ENCODE results near the gene ADAMTS3. TPM values are rescaled to one million over a fixed set of nuclear protein-coding genes. Genes with fewer than 3 reads are reported as not detected.

Gene ADAMTS3
- total RNA-seq, 1 donor from 2014 or later = not detected

DNA sequence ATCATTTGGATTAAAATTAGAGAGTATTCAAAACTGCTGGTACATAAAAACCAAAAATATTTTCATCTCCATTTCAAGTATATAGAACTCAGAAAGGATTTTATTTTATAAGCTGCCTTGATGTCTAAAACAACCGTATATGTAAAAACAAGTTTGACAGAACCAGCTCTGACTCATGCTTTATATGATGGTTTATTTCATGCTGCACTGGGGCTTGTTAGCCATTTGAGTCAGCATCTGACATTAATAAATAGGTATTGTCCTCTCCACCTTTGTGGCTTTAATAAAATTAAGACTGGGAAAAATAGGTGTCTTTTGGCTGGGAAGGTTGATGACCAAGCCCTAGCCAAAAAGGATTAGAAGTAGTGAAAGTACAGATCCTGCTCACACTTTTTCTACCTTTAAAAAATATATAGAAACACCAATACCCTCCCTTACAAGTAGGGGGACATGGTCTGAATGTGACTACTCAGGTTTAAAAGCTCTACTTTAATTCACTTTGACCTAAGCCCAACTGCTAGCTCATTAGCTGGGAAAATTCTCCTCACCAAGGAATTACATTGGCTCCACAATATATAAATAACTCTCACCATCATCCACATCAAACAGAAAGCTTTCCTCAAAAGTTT is 228.1 kb downstream of the ADAMTS3 start:
- Mint-ChIP-seq H3K36me3 (ENCODE audit: low read depth) (no peaks in the 10 kb centered on the region), H3K27ac (no peak overlapping the region), H3K4me3 (ENCODE audit: low read depth) (no peak overlapping the region), H3K4me1 (ENCODE audit: low read depth) (no peaks in the 10 kb centered on the region), H3K9me3 (no peaks in the 10 kb centered on the region), H3K27me3 (ENCODE audit: low read depth) (no peaks in the 10 kb centered on the region)
- no peak for DNase-seq (ENCODE audit: low spot score)
- intact Hi-C loops (cut with micrococcal nuclease) = no loop called here

DNA sequence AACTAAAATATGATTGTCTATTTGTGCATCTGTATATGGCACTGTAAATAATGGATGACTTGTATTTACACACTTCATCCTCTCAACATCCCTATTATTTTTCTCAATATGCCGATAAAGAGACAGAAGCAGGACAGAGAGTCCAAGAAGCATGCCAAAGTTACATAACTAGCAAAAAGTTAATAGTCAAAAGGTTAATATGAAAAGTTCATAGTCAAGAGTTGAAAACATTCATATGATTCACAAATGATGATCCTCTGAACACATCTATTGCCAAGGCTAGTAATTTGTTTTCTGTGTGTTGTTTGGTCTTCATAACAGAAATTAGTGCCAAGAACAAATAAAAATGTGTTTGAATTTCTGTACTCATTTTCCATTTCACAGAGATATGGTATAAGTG is 231.0 kb downstream of the ADAMTS3 start:
- H3K4me3 Mint-ChIP-seq (ENCODE audit: low read depth) = no peak overlapping the region
- no peaks in the 10 kb centered on the region for H3K9me3 Mint-ChIP-seq
- no peaks in the 10 kb centered on the region for H3K36me3 Mint-ChIP-seq (ENCODE audit: low read depth)
- DNase-seq (ENCODE audit: low spot score) = no peak
- no peak overlapping the region for H3K27ac Mint-ChIP-seq
- intact Hi-C loops (cut with micrococcal nuclease) = no loop called here
- no peaks in the 10 kb centered on the region for H3K27me3 Mint-ChIP-seq (ENCODE audit: low read depth)
- no peaks in the 10 kb centered on the region for H3K4me1 Mint-ChIP-seq (ENCODE audit: low read depth)

DNA sequence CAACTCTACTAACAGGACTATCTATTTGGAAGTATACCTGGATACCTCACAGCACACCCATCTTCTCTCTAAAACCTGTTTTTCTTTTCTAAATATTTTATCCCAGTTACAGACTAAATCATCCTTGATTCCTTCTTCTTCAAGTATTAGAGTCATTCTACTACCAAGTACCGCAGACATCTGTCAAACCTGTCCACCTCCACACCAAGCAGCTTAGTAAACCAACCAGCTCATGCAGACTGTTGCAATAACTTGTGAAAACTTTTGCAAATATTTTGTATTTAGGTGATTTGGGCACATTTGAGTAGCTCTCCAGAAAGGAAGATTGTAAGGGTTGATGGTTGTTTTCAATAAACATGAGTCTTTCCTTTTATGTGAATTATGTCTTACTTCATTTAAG is 238.6 kb downstream of the ADAMTS3 start:
- no peaks in the 10 kb centered on the region for H3K4me1 Mint-ChIP-seq (ENCODE audit: low read depth)
- H3K9me3 Mint-ChIP-seq = no peaks in the 10 kb centered on the region
- intact Hi-C loops (cut with micrococcal nuclease) = no loop called here
- H3K27ac Mint-ChIP-seq = no peak overlapping the region
- H3K27me3 Mint-ChIP-seq (ENCODE audit: low read depth) = no peaks in the 10 kb centered on the region
- H3K36me3 Mint-ChIP-seq (ENCODE audit: low read depth) = no peaks in the 10 kb centered on the region
- no peak overlapping the region for H3K4me3 Mint-ChIP-seq (ENCODE audit: low read depth)
- no peak for DNase-seq (ENCODE audit: low spot score)

GRCh38 chr4:72326692-72327632 is 242.1 kb downstream of the ADAMTS3 start:
- Mint-ChIP-seq H3K4me1 (ENCODE audit: low read depth) (no peaks in the 10 kb centered on the region), H3K4me3 (ENCODE audit: low read depth) (no peak overlapping the region), H3K36me3 (ENCODE audit: low read depth) (no peaks in the 10 kb centered on the region), H3K27ac (no peak overlapping the region), H3K27me3 (ENCODE audit: low read depth) (peaks cover 2% of the 10 kb centered on the region), H3K9me3 (no peaks in the 10 kb centered on the region)
- no peak for DNase-seq (ENCODE audit: low spot score)
- intact Hi-C loops (cut with micrococcal nuclease) = loop anchor here (5.0 kb wide), 1 partner anchor 140 kb away; no protein-coding TSS in a partner anchor

GRCh38 chr4:72325215-72325614 is 243.8 kb downstream of the ADAMTS3 start:
- Mint-ChIP-seq H3K4me1 (ENCODE audit: low read depth) (no peaks in the 10 kb centered on the region), H3K9me3 (no peaks in the 10 kb centered on the region), H3K4me3 (ENCODE audit: low read depth) (no peak overlapping the region), H3K27me3 (ENCODE audit: low read depth) (peaks cover 2% of the 10 kb centered on the region), H3K36me3 (ENCODE audit: low read depth) (no peaks in the 10 kb centered on the region), H3K27ac (no peak overlapping the region)
- DNase-seq (ENCODE audit: low spot score) = no peak
- intact Hi-C loops (cut with micrococcal nuclease) = loop anchor here (5.0 kb wide), 1 partner anchor 142 kb away; no protein-coding TSS in a partner anchor

GRCh38 chr4:72323227-72323626 is 245.8 kb downstream of the ADAMTS3 start:
- intact Hi-C loops (cut with micrococcal nuclease) = no loop called here
- H3K4me1 Mint-ChIP-seq (ENCODE audit: low read depth) = peaks cover 3% of the 10 kb centered on the region

GRCh38 chr4:72320223-72320948 is 248.6 kb downstream of the ADAMTS3 start:
- no peak overlapping the region for H3K4me3 Mint-ChIP-seq (ENCODE audit: low read depth)
- H3K9me3 Mint-ChIP-seq = no peaks in the 10 kb centered on the region
- no peak for DNase-seq (ENCODE audit: low spot score)
- H3K27me3 Mint-ChIP-seq (ENCODE audit: low read depth) = peaks cover 2% of the 10 kb centered on the region
- peaks cover 3% of the 10 kb centered on the region for H3K4me1 Mint-ChIP-seq (ENCODE audit: low read depth)
- intact Hi-C loops (cut with micrococcal nuclease) = no loop called here
- no peak overlapping the region for H3K27ac Mint-ChIP-seq
- no peaks in the 10 kb centered on the region for H3K36me3 Mint-ChIP-seq (ENCODE audit: low read depth)

More at GRCh38 chr4:72323227-72323626, 245.8 kb downstream of the ADAMTS3 start:
- DNase-seq (ENCODE audit: low spot score) = no peak
- Mint-ChIP-seq H3K36me3 (ENCODE audit: low read depth) (no peaks in the 10 kb centered on the region), H3K9me3 (no peaks in the 10 kb centered on the region), H3K27me3 (ENCODE audit: low read depth) (peaks cover 2% of the 10 kb centered on the region), H3K4me3 (ENCODE audit: low read depth) (no peak overlapping the region), H3K27ac (no peak overlapping the region)

DNA sequence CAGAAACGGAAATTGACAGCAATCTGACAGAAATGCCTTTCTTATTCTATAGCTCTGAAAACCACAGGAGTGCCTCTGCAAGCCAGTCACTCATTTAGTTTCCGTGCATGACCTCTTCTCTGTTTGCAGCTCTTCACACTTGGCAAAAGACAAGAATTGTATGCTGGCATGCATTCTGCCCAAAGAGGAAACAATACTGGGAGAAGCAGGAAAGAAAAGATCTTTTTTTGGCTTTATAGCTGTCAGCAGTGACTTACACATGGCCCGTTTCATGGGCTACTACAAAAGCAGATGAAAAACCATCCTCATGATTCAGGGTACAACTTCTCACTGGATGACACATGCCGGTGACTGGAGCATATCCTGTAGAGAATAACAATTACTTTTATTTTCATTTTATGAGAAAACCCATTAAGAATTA is 249.4 kb downstream of the ADAMTS3 start:
- no peaks in the 10 kb centered on the region for H3K36me3 Mint-ChIP-seq (ENCODE audit: low read depth)
- DNase-seq (ENCODE audit: low spot score) = no peak
- intact Hi-C loops (cut with micrococcal nuclease) = no loop called here
- H3K27me3 Mint-ChIP-seq (ENCODE audit: low read depth) = peaks cover 2% of the 10 kb centered on the region
- H3K4me1 Mint-ChIP-seq (ENCODE audit: low read depth) = peaks cover 3% of the 10 kb centered on the region
- no peak overlapping the region for H3K4me3 Mint-ChIP-seq (ENCODE audit: low read depth)
- no peaks in the 10 kb centered on the region for H3K9me3 Mint-ChIP-seq
- no peak overlapping the region for H3K27ac Mint-ChIP-seq

GRCh38 chr4:72318421-72319170 is 250.4 kb downstream of the ADAMTS3 start:
- Mint-ChIP-seq H3K36me3 (ENCODE audit: low read depth) (no peaks in the 10 kb centered on the region), H3K4me3 (ENCODE audit: low read depth) (no peak overlapping the region), H3K9me3 (no peaks in the 10 kb centered on the region), H3K27me3 (ENCODE audit: low read depth) (peaks cover 2% of the 10 kb centered on the region), H3K4me1 (ENCODE audit: low read depth) (peaks cover 3% of the 10 kb centered on the region), H3K27ac (no peak overlapping the region)
- no peak for DNase-seq (ENCODE audit: low spot score)
- intact Hi-C loops (cut with micrococcal nuclease) = no loop called here

GRCh38 chr4:72314869-72315268 is 254.2 kb downstream of the ADAMTS3 start:
- Mint-ChIP-seq H3K4me1 (ENCODE audit: low read depth) (peaks cover 3% of the 10 kb centered on the region), H3K27me3 (ENCODE audit: low read depth) (no peaks in the 10 kb centered on the region)
- intact Hi-C loops (cut with micrococcal nuclease) = no loop called here

GRCh38 chr4:72313121-72313520 is 255.9 kb downstream of the ADAMTS3 start:
- DNase-seq (ENCODE audit: low spot score) = no peak
- H3K4me1 Mint-ChIP-seq (ENCODE audit: low read depth) = no peaks in the 10 kb centered on the region
- intact Hi-C loops (cut with micrococcal nuclease) = no loop called here
- no peak overlapping the region for H3K27ac Mint-ChIP-seq
- no peak overlapping the region for H3K4me3 Mint-ChIP-seq (ENCODE audit: low read depth)
- H3K9me3 Mint-ChIP-seq = no peaks in the 10 kb centered on the region
- no peaks in the 10 kb centered on the region for H3K36me3 Mint-ChIP-seq (ENCODE audit: low read depth)
- peaks cover 2% of the 10 kb centered on the region for H3K27me3 Mint-ChIP-seq (ENCODE audit: low read depth)

More at GRCh38 chr4:72314869-72315268, 254.2 kb downstream of the ADAMTS3 start:
- Mint-ChIP-seq H3K4me3 (ENCODE audit: low read depth) (no peak overlapping the region), H3K27ac (no peak overlapping the region), H3K36me3 (ENCODE audit: low read depth) (no peaks in the 10 kb centered on the region), H3K9me3 (no peaks in the 10 kb centered on the region)
- DNase-seq (ENCODE audit: low spot score) = no peak

- intact Hi-C loops (cut with micrococcal nuclease) = no loop called here
- Mint-ChIP-seq H3K36me3 (ENCODE audit: low read depth) (no peaks in the 10 kb centered on the region), H3K4me1 (ENCODE audit: low read depth) (no peaks in the 10 kb centered on the region), H3K27ac (no peak overlapping the region), H3K9me3 (no peaks in the 10 kb centered on the region), H3K4me3 (ENCODE audit: low read depth) (no peak overlapping the region), H3K27me3 (ENCODE audit: low read depth) (peaks cover 2% of the 10 kb centered on the region)
- DNase-seq (ENCODE audit: low spot score) = no peak
These were observed 256.9 kb downstream of the ADAMTS3 start for GRCh38 chr4:72312032-72312650.

Data from activated T-helper 2 cell treated with anti-CD3 and anti-CD28 coated beads, Interferon-gamma antibody, Interleukin-2, Interleukin-4, amounts not matched to agents 10 μg/mL and 5 μg/mL and 100 μg/mL, durations not matched to agents 14 hours and 24 hours and 36 hours (primary cell).